GM19035 (cell line): Measurements from ENCODE around the gene DMAC2L.

Experiments used
- ATAC-seq: cut with Tn5 transposase; IDR thresholded peaks from one replicate; pipeline ENCODE4 v1.9.1; 2021; ENCODE audit not compliant: unreplicated experiment

Gene DMAC2L

DNA sequence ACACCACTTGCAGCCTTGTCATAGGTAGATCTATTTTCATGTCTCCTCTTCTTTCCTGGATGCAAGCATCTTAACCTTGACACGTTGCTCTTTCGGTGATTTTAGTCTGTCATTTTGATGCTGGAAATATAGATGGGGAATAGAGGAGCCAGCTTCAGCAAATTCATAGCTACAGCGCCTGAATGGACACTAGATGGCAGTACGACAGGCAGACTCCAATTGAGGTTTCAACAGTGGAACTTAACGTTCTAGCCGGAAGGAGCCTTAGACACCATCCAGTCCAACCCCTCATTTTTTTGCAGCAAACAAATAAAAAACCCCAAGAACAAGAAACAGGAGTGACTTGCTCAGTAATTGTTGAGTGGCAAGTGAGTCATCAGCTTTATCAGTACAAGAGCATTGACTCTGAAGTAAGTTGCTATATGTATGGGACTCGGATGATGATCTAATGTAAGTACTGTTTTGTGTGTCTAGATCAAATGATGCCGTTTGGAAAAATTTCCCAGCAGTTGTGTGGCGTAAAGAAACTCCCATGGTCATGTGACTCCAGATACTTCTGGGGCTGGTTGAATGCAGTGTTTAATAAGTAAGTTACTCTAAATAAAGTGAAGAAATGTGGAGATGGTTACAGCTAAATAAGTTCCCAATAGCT, 9.0 kb downstream of the DMAC2L start:
- peak; percentile 89 for ATAC-seq

- ATAC-seq, result no peak
Measured at GRCh38 chr14:50331596-50331995, 19.5 kb downstream of the DMAC2L start.

DNA sequence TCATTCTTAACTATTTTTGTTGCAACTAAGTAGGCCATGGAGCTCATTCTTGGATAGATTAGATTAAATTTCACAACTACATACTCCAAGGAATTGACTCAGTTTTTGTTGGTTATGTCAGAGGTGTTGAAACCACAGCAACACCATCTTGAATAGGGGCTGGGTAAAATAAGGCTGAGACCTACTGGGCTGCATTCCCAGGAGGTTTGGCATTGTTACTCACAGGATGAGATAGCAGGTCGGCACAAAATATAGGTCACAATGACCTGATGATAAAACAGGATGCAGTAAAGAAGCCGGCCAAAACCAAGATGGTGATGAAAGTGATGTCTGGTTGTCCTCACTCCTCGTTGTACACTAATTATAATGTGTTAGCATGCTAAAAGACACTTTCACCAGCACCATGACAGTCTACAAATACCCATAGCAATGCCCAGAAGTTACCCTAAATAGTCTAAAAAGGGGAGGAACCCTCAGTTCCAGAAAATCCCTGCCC, 20.9 kb downstream of the DMAC2L start:
- no peak for ATAC-seq

- no peak for ATAC-seq
Measured at GRCh38 chr14:50334211-50334610, 22.1 kb downstream of the DMAC2L start.

DNA sequence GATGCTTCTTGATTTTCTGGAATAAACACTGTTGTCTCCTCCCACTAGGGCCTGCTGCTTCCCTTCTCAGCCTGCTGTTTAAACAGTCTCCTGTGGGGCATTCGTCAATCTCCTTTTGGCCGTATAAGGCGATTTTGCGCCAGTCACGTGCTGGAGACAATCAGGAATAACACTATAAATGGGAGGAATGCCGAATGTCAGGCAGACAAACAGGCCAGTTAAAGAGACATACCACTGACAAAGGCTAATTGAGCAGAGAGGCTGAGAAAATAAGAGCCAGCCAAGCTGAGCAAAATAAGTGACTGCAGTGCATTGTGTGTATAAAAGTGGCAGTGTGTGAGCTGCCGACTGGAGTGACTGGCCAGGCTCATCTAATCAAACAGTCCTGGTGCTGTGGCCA, 23.3 kb downstream of the DMAC2L start:
- ATAC-seq, result no peak

DNA sequence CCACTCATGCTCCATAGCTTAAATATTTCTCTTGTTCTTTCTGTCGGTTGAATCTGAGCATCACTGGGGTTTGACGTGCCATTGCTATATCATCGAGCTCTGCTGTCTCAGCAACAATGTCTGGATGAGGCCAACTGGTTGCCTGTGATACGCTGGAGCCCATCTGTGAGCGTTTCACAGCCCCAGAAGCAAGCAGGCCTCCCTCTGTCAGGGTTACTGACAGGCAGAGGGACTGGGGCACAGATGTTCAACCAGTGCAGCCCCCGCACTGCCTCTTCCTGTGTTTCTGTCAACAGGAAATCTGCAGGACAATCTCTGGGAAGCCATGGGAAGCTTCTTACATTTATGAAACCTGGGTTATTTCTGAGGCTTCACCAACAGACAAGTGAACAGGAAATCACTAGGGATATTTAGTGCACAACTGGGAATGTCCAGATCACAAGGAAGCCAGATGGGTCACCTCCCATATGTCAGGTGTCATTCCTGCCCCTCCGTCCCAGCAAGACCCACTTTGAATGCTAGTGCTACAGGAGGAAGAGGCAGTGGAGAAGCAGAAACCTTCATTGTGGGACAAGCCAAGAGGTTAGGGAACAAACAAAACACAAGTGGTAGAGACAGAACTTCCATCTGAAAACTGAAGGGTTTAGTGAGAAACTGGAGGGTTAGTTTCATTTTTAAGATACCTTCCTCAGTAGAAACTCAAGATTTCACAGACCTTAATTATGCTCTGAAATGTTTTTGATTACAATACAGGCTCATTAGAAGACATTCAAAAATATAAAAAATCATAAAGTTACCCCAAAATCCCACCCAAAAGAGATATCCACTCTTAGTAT, 24.1 kb downstream of the DMAC2L start:
- ATAC-seq, result no peak

GRCh38 chr14:50338587-50338986, 26.5 kb downstream of the DMAC2L start:
- no peak for ATAC-seq

DNA sequence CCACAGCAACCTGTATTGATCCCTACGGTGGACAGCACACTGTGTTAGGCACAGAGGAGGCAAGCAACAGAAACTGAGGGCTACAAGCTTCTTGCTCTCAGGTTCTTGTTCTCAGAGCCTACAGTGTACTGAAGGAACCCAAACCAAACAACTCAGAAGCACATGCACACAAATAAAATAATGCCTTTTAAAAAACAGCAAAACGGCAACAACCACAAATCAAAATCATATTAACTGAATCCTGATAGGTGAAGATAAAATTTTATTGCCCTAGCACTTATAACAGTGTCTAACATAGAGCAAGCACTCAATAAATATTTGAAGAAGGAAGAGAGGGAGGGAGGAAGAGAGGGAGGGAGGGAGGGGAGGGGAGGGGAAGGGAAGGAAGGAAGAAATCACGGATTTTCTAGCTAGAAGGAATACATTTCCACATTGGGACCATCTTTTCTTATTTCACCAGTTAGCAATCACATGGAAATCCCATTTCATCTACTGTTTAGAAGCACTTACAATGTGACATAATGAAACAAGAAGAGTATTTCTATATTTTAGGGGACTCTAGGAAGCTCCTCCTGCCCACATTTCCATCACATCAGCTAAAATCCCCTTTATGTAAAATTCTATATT, 27.2 kb downstream of the DMAC2L start:
- ATAC-seq, result no peak

DNA sequence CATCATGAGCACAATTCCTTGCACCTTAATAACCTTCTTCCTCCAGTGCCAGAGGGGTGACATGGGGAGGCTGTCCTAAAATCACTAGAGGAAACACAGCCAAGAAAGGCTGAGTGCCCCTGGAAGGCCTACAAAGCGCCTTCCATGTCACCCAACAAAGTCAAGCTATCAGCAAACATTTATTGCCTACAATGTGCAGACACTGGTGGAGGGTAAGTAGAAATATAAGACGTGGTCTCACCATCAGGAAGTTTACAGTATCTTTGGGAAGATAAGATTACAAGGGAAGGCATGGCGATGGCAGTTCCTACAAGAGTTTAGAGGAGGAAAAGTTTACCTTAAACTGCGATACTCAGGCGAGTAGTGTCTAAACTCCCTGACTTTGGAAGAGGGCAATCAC, 27.9 kb downstream of the DMAC2L start:
- no peak for ATAC-seq

DNA sequence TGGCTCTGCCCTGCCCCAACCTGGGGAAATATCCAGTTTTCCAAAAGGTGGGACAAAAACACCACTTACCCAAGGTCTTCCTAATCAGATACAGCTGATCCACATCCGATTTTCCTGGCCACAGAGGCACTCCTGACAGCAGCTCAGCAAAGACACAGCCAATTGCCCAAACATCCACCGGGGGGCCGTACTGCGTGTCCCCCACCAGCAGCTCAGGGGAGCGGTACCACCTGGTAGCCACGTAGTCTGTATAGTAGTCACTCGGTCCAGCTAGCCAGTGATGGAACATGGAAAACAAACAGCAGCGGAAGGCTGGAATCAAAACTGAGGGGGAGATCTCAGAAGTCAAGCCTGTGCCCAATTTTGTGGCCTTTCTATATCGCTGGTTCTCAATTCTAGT, 28.8 kb downstream of the DMAC2L start:
- ATAC-seq, result no peak

GRCh38 chr14:50342221-50343078, 30.3 kb downstream of the DMAC2L start:
- no peak for ATAC-seq

DNA sequence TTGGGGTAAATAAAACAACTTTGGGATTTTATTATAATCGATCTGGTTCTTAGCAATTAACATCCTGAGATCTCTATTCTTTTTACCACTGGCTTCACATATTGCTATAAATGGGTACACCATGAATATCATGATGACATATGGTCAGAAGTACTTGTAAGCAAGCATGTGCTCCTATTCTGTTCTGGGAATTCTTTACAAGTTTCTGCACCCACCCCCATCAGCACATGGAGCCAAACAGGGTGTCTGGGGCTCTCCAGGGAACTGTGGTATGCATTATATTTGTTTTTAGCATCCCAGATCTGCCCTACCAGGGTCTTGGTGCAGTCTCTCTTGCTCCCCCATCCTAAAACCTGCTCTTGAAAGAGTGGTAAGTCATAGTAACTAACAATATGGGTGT, 31.3 kb downstream of the DMAC2L start:
- ATAC-seq, result no peak

- ATAC-seq, result peak; percentile 79
Measured at GRCh38 chr14:50344116-50344775, 32.1 kb downstream of the DMAC2L start.

DNA sequence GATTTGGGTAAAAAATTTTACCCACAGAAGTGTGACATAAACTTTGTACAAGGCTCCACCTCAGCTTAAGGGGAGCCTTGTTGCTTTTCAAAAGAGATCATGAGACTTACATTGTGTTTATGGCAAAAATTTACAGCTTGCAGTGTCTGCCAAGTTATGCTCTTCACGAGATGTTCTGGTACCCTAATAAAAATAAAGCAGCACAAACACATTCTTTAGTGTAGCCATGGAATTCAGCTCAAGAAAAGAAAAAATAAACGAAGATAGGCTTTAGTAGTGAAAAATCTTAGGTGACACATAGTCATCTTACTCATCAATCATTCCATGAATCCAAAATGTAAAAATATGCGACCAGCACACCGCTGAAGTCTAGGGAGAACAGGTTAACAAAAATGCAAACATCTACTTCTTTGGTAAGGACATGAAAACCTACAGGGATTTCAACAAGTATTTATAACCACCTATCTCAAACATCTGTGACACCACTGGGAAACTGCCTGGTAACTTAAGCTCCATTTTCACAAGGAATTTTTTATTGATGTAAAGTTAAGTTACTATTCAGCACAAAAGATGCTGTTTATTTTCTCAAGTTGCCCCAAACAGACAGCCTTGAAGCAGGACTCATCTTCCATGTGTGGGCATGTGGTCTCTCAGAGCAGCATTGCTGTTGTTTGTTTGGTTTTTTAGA, 32.9 kb downstream of the DMAC2L start:
- ATAC-seq, result no peak

DNA sequence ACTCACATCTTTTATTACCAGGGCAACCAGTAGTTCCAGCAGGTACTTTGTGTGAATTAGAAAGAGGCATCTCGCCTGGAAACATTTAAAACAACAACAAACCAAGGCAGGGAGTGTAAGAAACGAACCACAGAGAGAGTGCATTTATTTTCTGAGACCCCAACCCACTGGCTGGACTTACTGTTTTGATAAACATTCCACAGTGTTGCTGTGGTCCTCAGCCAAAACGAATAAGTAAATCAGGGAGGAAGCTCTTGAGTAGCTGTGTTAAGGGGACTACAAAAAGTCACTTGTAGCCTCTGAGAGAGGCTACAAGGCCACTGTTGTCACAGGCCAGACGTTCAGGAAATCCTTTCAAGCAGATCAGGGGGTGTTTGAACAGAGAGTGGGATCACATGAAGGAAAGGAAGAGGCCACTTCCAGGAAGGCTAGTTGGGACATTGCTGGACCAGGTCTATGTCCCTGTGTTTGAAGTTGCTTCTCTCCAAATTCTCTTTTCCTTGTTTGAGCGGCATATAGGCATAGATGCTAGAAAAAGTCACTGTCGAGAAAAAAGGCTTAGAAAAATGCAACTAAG, 33.8 kb downstream of the DMAC2L start:
- ATAC-seq, result no peak

GRCh38 chr14:50347521-50347920, 35.4 kb downstream of the DMAC2L start:
- no peak for ATAC-seq

GRCh38 chr14:50348933-50349332, 36.8 kb downstream of the DMAC2L start:
- no peak for ATAC-seq

DNA sequence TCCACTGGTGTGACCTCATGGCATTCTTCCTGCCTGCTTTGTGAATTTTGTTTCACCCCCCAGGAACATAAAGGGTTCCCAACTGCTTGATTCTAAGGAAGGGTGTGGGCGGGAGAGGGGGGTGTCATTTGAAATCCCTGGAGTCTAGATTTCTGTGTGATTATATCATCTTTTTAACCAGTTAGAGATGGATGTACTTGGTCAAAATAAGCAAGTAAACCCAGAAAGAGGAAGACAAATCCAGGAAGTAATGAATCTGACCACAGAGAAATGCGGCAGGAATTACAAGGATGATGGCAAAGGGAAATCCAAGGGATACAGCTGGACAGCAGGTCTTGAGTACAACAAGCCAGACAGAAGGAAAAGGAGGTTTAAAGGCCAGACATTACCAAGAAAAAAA, 38.9 kb downstream of the DMAC2L start:
- ATAC-seq, result no peak

DNA sequence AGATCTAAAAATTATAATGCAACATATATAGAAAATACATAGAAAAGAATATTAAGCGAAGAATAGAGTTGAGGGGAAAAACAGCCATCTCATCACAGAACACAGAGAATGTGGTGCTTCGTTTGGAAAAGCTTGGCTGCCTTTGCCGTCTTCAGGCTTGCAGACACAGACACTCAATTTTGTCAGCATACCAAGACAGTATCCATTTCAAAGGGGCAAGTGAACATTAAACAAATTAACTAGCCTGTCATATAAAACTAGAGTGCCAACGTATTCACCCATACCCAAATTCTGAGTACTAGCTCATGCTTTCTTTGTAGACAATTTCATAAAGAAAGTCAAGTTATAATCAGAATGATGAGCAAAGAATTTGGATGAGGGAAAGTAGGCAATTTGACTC, 40.5 kb downstream of the DMAC2L start:
- ATAC-seq, result no peak

GRCh38 chr14:50353126-50353525, 41.0 kb downstream of the DMAC2L start:
- ATAC-seq, result no peak
